ENCODE data around the gene MAPK14. TPM values are rescaled to one million over a fixed set of nuclear protein-coding genes. Genes with fewer than 3 reads are reported as not detected.

The MAPK14 gene
- total RNA-seq, 3 donors from 2014 or later = 56.1 to 67.7 (median 63.2) TPM

DNA sequence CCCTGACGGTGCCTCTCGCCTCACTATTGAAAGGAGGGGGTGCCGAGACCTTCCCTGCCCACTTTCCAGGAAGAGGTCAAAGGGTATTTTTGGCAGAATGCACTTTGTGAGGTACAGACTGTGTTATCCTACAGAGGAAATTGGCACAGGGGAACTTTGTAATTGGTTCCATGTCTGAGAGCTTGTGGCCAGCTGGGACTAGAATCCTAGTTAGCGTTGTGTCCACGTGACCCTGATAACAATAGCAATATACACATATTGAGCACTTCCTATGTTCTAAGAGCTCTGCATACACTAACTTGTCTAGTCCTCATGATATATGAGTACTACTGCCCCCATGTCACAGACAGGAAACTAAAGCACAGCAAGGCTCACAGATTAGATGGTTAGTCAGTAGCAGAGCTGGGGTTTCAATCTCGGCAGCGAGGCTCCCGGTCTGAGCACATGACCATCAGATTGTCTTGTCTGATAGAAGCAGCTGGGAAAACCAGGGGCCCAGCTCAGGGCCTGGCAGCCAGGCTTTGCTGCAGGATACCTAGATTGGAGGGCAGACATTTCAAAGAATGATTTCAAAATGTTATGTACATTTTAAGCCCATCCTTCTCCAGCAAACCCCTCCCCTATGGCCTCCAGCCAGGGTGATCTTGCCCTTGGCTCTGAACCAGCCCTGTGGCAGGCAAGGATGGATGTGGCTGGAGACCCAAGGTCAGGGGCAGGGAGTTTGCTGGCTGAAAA is 104.1 kb downstream of the MAPK14 start:
- Histone ChIP-seq H3K4me3 (peak overlapping the region; percentile 44), H3K9me3 (no peaks in the 10 kb centered on the region), H3K36me3 (ENCODE audit: low read depth) (peaks cover 4% of the 10 kb centered on the region), H3K4me1 (ENCODE audit: low read depth) (peaks cover 18% of the 10 kb centered on the region)
- peak; percentile 70 to 82 (median 82) for DNase-seq
- ATAC-seq = peak; percentile 66
- TF ChIP-seq, protein P1, sequence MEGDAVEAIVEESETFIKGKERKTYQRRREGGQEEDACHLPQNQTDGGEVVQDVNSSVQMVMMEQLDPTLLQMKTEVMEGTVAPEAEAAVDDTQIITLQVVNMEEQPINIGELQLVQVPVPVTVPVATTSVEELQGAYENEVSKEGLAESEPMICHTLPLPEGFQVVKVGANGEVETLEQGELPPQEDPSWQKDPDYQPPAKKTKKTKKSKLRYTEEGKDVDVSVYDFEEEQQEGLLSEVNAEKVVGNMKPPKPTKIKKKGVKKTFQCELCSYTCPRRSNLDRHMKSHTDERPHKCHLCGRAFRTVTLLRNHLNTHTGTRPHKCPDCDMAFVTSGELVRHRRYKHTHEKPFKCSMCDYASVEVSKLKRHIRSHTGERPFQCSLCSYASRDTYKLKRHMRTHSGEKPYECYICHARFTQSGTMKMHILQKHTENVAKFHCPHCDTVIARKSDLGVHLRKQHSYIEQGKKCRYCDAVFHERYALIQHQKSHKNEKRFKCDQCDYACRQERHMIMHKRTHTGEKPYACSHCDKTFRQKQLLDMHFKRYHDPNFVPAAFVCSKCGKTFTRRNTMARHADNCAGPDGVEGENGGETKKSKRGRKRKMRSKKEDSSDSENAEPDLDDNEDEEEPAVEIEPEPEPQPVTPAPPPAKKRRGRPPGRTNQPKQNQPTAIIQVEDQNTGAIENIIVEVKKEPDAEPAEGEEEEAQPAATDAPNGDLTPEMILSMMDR (IDR thresholded peaks at IDR 0.05) = no peak
- intact Hi-C loops (cut with DNase I, micrococcal nuclease) = no loop called here

- no peak overlapping the region for H3K4me3 ChIP-seq
Measured at GRCh38 chr6:36132246-36132895, 104.8 kb downstream of the MAPK14 start.

GRCh38 chr6:36133148-36133547 is 105.5 kb downstream of the MAPK14 start:
- Histone ChIP-seq H3K9me3 (no peaks in the 10 kb centered on the region), H3K4me3 (no peak overlapping the region), H3K4me1 (ENCODE audit: low read depth) (peaks cover 12% of the 10 kb centered on the region), H3K36me3 (ENCODE audit: low read depth) (peaks cover 7% of the 10 kb centered on the region)
- TF ChIP-seq, protein P1 (IDR thresholded peaks at IDR 0.05) = no peak
- ATAC-seq (no peak), DNase-seq (no peak)
- intact Hi-C loops (cut with DNase I, micrococcal nuclease) = no loop called here

More at GRCh38 chr6:36132246-36132895, 104.8 kb downstream of the MAPK14 start:
- ATAC-seq = no peak
- no peak for DNase-seq
- Histone ChIP-seq H3K36me3 (ENCODE audit: low read depth) (peaks cover 4% of the 10 kb centered on the region), H3K9me3 (no peaks in the 10 kb centered on the region), H3K4me1 (ENCODE audit: low read depth) (peaks cover 12% of the 10 kb centered on the region)
- TF ChIP-seq, protein P1 (IDR thresholded peaks at IDR 0.05) = no peak
- intact Hi-C loops (cut with DNase I, micrococcal nuclease) = no loop called here

- TF ChIP-seq, protein P1 (IDR thresholded peaks at IDR 0.05) = no peak
- Histone ChIP-seq H3K4me1 (ENCODE audit: low read depth) (peaks cover 12% of the 10 kb centered on the region), H3K4me3 (no peak overlapping the region), H3K36me3 (ENCODE audit: low read depth) (peaks cover 13% of the 10 kb centered on the region), H3K9me3 (no peaks in the 10 kb centered on the region)
- DNase-seq = no peak
- ATAC-seq = no peak
- intact Hi-C loops (cut with DNase I, micrococcal nuclease) = no loop called here
Measured at GRCh38 chr6:36133912-36134311, 106.3 kb downstream of the MAPK14 start.

DNA sequence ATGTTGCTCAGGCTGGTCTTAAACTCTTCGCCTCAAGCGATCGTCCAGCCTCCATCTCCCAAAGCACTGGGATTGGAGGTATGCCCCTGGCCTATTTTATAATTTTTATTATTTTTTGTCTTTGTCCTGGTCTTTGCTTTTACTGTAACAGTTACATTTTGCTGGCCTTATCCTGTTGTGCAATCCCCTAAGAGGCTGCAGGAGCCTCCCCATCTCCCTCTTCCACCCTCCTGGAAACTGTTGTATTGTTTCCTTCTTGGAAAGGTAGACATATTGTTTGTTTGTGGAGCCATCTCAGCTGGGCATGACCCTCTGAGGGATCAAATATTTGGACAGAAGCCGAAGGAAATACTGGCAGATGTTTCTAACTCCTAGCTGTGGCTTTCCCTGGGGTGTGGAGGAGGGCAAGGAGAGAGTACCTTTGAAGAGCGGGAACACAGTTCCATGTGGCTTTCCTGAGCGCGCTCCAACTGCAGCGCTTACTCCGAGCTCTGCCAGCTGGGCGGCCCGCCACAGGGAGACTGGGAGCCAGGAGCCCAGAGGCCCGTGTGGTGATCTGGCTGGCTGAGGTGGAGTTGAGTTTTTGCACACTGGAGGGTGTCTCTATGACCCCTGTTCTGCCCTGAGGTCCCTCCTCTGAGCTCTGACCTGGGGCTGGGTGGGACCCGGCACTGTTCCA is 107.6 kb downstream of the MAPK14 start:
- TF ChIP-seq, protein P1 (IDR thresholded peaks at IDR 0.05) = no peak
- ATAC-seq (no peak), DNase-seq (no peak)
- no peaks in the 10 kb centered on the region for H3K9me3 ChIP-seq
- peaks cover 12% of the 10 kb centered on the region for H3K4me1 ChIP-seq (ENCODE audit: low read depth)
- H3K4me3 ChIP-seq = no peak overlapping the region
- intact Hi-C loops (cut with DNase I, micrococcal nuclease) = no loop called here
- peaks cover 13% of the 10 kb centered on the region for H3K36me3 ChIP-seq (ENCODE audit: low read depth)

Data from mucosa of descending colon (tissue), 3 donors.